ENCODE results near the gene TMEM151B.

DNA sequence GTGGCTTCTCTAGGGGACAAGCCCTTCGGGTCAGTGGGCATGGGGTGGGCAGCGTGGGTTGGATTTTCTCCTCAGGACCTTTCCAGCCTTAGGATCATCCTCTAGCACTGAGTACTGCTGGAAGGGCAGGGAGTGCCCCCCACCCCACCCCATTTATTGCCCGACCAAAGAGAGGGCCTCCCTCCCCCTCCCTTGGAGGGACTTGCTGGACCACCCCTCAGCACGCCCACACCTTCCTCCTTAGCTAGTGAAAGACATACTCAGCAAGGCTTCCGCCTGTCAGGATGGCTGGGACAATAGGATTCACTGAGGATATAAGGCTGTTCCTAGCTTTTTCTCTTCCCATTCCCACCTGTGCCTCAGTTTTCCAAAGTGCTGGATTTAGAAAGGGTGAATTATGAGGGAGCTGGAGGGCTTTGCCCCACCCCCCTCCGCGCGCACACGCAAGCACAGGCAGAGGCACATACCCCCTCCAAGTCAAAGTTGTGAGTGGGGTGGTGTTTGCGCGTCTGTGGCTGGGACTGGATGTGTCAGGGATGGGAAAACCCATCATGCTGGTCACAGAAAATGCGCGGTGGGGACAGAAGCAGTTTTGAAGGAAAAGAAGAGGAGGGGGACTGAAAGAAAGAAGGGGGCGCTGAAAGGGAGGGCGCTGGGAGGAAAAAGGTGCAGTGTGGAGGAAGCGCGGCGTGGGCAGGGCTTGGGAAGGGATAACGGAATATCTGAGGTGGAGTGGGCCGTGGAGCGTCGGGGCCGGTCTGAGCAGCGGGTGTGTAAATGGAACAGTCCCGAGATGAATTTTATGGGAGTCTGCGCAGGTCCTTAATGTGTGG is 47.5 kb upstream of the TMEM151B start:
- TF ChIP-seq YY1 (IDR thresholded peaks at IDR 0.05; ENCODE audit: insufficient read depth, insufficient read length), result no peak
- no peak for TF ChIP-seq SUZ12 (IDR thresholded peaks at IDR 0.05; ENCODE audit: extremely low read depth, insufficient read depth, insufficient read length)
